Panc1 (cell line): ENCODE results near the gene MORN1. TPM values are rescaled to one million over a fixed set of nuclear protein-coding genes. Genes with fewer than 3 reads are reported as not detected.

Source experiments
- ATAC-seq: fragments of 200-7000 bp; cut with Tn5 transposase; 2 replicates; pipeline ENCODE4 v1.9.1; 2020; ENCODE audit warnings: mild to moderate bottlenecking, moderate library complexity
- BruUV-seq: library from RNA; stranded (reverse); fragments of 400-500 nt; replicated peaks from 2 replicates; lab custom pipeline; 2021; lab: Mats Ljungman, UMichigan
- CTCF ChIA-PET: fragments of 300-600 bp; sonication (Branson Sonifier 250); formaldehyde crosslinking; loops from one replicate; lab custom pipeline; 2022; ENCODE audit warnings: antibody characterized with exemption; lab: Charles Lee
- POLR2A ChIA-PET: fragments of 300-600 bp; sonication (Branson Sonifier 250); formaldehyde crosslinking; loops from one replicate; lab custom pipeline; 2022; ENCODE audit warnings: antibody characterized with exemption; lab: Charles Lee
- DNase-seq: peaks from one replicate; pipeline ENCODE4 v3.0.0-alpha.2; 2010; ENCODE audit warnings: low read depth, low spot score
- H3K27ac ChIP-seq: 2 replicates; pipeline ENCODE4 v1.5.1; 2011; ENCODE audit warnings: mild to moderate bottlenecking, low read length, inconsistent platforms
- H3K27me3 ChIP-seq: fragments of 200-500 bp; sonication (Bioruptor generic); 2 replicates; pipeline ENCODE4 v1.6.0; 2014; ENCODE audit warnings: low read length, inconsistent platforms; ENCODE audit not compliant: control insufficient read depth, insufficient read depth
- H3K36me3 ChIP-seq: fragments of 200-500 bp; sonication (Bioruptor generic); 2 replicates; pipeline ENCODE4 v1.5.1; 2014; ENCODE audit warnings: inconsistent platforms, mild to moderate bottlenecking, low read length, moderate library complexity; ENCODE audit not compliant: control insufficient read depth, insufficient read depth
- H3K4me1 ChIP-seq: 2 replicates; pipeline ENCODE4 v1.5.1; 2011; ENCODE audit warnings: inconsistent platforms, mild to moderate bottlenecking, low read length, moderate library complexity; ENCODE audit not compliant: control insufficient read depth, insufficient read depth
- H3K4me3 ChIP-seq, 2 experiments: 2 replicates each; pipeline ENCODE4 v1.5.1; 2011 to 2012; ENCODE audit warnings: low read depth in 2 of 2, low read length in 2 of 2, mild to moderate bottlenecking in 2 of 2, inconsistent platforms in 1 of 2, moderate library complexity in 1 of 2
- H3K9me3 ChIP-seq: fragments of 200-500 bp; sonication (Bioruptor generic); 2 replicates; pipeline ENCODE4 v1.5.1; 2014; ENCODE audit warnings: low read depth, mild to moderate bottlenecking, inconsistent platforms, low read length, moderate library complexity; ENCODE audit not compliant: control insufficient read depth, insufficient read depth
- POLR2AphosphoS5 ChIP-seq: IDR thresholded peaks from 2 replicates; pipeline ENCODE4 v1.6.1; 2012; ENCODE audit warnings: mild to moderate bottlenecking, low read depth, low read length, moderate library complexity
- SIN3A ChIP-seq: IDR thresholded peaks from 2 replicates; pipeline ENCODE4 v1.6.1; 2012; ENCODE audit warnings: low read depth, mild to moderate bottlenecking, low read length, moderate library complexity, borderline replicate concordance; ENCODE audit not compliant: insufficient read depth
- TCF7L2 ChIP-seq: IDR thresholded peaks from 2 replicates; pipeline ENCODE4 v1.6.1; 2011; ENCODE audit warnings: mild to moderate bottlenecking, low read depth, low read length, inconsistent platforms
- in situ Hi-C: cut with HindIII; loops from 2 replicates; pipeline ENCODE4 v1.10.0; 2016; ENCODE audit warnings: low sequenced_read_pairs, low pct_unique_long_range_greater_than_20kb
- intact Hi-C: fragments of 100-400 bp; cut with micrococcal nuclease; formaldehyde crosslinking; loops from one replicate; pipeline ENCODE4 v1.10.0; 2022; ENCODE audit not compliant: unreplicated experiment
- total RNA-seq: library from RNA; stranded (reverse); gene quantifications from one replicate; pipeline ENCODE4 v1.2.1, GENCODE V29; 2021; ENCODE audit not compliant: unreplicated experiment
- TF ChIP-seq, protein P1 (sequence below), 2 experiments: IDR thresholded peaks; 2 replicates each; pipeline ENCODE4 v1.6.1; 2011 to 2012; ENCODE audit warnings: low read depth in 2 of 2, control low read depth in 1 of 2, low read length in 1 of 2, mild to moderate bottlenecking in 1 of 2, moderate library complexity in 1 of 2; ENCODE audit not compliant: insufficient read depth in 1 of 2
- TF ChIP-seq, protein P2 (sequence below): fragments of 450-650 bp; IDR thresholded peaks from 2 replicates; pipeline ENCODE4 v1.5.1; 2017; ENCODE audit warnings: mild to moderate bottlenecking

The MORN1 gene
- total RNA-seq, 1 experiment from 2014 or later, result 21.3 TPM

DNA sequence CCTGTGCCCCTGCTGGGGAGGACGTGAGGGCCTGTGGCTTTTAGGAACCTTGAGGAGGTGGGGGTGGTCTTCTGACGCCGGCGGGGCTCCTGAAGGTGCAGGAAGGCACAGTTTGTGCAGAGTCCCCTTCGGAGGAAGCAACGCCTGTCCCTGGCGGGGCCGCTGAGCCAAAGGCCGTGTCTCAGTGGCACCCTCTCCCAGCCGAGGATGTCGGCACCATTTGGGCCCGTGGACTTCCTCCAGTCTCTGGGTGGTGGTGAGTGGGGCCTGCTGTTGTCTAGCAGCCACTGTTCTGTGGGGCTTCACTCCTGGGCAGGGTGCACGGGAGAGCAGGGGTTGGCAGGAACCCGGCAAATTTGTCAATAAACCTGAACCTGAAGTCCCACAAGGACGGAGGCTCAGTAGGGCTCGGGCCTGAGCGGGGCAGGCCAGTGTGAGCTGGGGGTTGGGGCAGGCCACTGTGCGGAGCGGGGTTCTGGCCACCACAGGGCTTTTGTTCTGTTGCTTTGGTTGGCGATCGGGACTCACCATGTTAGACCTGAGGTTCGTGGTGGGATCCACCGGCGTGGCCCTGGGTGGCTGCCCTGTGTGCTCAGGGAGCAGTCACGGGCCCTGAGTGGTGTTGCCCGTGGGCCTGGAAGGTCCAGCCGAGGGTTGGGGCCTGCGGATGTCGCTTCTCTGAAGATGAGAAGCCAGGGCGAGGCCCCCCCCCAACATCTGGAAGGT is 98.5 kb downstream of the MORN1 start:
- intact Hi-C loops, result no loop called here
- in situ Hi-C loops, result no loop called here
- Histone ChIP-seq H3K36me3 (no peaks in the 10 kb centered on the region), H3K4me1 (peaks cover 18% of the 10 kb centered on the region), H3K27ac (no peak overlapping the region), H3K4me3 (no peak overlapping the region), H3K27me3 (no peaks in the 10 kb centered on the region), H3K9me3 (no peaks in the 10 kb centered on the region)
- ChIA-PET POLR2A (no interaction called here), CTCF (no interaction called here)
- no TSS peak for BruUV-seq
- no peak for DNase-seq
- TF ChIP-seq, protein P1, sequence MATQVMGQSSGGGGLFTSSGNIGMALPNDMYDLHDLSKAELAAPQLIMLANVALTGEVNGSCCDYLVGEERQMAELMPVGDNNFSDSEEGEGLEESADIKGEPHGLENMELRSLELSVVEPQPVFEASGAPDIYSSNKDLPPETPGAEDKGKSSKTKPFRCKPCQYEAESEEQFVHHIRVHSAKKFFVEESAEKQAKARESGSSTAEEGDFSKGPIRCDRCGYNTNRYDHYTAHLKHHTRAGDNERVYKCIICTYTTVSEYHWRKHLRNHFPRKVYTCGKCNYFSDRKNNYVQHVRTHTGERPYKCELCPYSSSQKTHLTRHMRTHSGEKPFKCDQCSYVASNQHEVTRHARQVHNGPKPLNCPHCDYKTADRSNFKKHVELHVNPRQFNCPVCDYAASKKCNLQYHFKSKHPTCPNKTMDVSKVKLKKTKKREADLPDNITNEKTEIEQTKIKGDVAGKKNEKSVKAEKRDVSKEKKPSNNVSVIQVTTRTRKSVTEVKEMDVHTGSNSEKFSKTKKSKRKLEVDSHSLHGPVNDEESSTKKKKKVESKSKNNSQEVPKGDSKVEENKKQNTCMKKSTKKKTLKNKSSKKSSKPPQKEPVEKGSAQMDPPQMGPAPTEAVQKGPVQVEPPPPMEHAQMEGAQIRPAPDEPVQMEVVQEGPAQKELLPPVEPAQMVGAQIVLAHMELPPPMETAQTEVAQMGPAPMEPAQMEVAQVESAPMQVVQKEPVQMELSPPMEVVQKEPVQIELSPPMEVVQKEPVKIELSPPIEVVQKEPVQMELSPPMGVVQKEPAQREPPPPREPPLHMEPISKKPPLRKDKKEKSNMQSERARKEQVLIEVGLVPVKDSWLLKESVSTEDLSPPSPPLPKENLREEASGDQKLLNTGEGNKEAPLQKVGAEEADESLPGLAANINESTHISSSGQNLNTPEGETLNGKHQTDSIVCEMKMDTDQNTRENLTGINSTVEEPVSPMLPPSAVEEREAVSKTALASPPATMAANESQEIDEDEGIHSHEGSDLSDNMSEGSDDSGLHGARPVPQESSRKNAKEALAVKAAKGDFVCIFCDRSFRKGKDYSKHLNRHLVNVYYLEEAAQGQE (IDR thresholded peaks at IDR 0.05; ENCODE audit: insufficient read depth in 1 of 2, low read depth in 2 of 2, low read length in 1 of 2), result no peak
- TF ChIP-seq POLR2AphosphoS5 (no peak), SIN3A (no peak)
- no peak for ATAC-seq

DNA sequence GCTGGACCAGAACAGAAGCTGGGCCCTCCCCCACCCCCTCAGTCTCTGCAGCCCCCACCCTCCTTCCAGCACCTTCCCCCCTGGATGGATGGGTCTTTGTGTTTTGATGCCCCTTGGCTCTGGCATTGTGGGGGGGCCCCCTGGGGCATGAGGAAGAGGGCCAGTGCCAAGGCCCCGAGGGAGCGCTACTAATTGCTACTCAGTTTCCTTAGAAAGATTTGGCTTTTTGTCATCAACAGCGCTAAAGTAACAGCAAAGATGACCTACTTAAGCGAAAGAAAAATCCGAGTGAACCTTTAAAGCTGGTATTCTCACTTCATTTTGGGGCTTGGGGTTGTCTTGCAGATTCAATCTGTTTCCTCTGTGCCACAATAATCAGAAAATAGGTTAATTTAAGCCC is 99.8 kb downstream of the MORN1 start:
- no peaks in the 10 kb centered on the region for H3K36me3 ChIP-seq
- H3K4me1 ChIP-seq, result peaks cover 18% of the 10 kb centered on the region
- no peak overlapping the region for H3K27ac ChIP-seq
- no peaks in the 10 kb centered on the region for H3K9me3 ChIP-seq
- intact Hi-C loops, result no loop called here
- TF ChIP-seq, protein P1 (IDR thresholded peaks at IDR 0.05; ENCODE audit: insufficient read depth in 1 of 2, low read depth in 2 of 2, low read length in 1 of 2), result no peak
- TF ChIP-seq POLR2AphosphoS5, result no peak
- no peak for TF ChIP-seq TCF7L2
- TF ChIP-seq, protein P2, sequence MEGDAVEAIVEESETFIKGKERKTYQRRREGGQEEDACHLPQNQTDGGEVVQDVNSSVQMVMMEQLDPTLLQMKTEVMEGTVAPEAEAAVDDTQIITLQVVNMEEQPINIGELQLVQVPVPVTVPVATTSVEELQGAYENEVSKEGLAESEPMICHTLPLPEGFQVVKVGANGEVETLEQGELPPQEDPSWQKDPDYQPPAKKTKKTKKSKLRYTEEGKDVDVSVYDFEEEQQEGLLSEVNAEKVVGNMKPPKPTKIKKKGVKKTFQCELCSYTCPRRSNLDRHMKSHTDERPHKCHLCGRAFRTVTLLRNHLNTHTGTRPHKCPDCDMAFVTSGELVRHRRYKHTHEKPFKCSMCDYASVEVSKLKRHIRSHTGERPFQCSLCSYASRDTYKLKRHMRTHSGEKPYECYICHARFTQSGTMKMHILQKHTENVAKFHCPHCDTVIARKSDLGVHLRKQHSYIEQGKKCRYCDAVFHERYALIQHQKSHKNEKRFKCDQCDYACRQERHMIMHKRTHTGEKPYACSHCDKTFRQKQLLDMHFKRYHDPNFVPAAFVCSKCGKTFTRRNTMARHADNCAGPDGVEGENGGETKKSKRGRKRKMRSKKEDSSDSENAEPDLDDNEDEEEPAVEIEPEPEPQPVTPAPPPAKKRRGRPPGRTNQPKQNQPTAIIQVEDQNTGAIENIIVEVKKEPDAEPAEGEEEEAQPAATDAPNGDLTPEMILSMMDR, result no peak
- TF ChIP-seq SIN3A, result no peak
- CTCF ChIA-PET, result interaction anchor here (0.6 kb wide), 1 partner anchor 90 kb away, joined by 3 read pairs; no protein-coding TSS in a partner anchor
- DNase-seq (no peak), ATAC-seq (no peak)
- no TSS peak for BruUV-seq
- in situ Hi-C loops, result no loop called here
- POLR2A ChIA-PET, result no interaction called here
- H3K4me3 ChIP-seq, result no peak overlapping the region
- no peaks in the 10 kb centered on the region for H3K27me3 ChIP-seq
